ENCODE results near the gene ASAP2.
A peak's percentile ranks its signal among the peaks of the same experiment; 100 is the strongest.

The ASAP2 gene

DNA sequence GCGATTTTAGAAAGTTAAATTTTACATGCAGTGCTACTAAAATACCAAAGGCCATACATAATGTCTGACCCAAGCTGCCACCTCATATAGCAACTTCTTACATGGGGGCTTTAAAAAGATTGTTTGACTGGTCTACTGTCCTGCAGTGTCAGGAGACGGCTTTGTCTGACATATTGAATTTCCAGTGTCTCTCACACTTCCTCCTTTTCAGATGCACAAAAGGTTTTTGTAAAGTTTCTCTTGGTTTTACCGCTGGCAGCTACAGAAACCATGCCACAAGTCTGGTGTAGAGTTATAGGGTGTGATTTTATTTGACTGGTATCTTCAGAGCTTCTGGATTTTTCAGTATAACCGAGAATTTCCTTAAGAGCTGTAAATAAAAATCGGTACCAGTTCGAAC is 1.1 kb upstream of the ASAP2 start:
- TF ChIP-seq, protein P1, sequence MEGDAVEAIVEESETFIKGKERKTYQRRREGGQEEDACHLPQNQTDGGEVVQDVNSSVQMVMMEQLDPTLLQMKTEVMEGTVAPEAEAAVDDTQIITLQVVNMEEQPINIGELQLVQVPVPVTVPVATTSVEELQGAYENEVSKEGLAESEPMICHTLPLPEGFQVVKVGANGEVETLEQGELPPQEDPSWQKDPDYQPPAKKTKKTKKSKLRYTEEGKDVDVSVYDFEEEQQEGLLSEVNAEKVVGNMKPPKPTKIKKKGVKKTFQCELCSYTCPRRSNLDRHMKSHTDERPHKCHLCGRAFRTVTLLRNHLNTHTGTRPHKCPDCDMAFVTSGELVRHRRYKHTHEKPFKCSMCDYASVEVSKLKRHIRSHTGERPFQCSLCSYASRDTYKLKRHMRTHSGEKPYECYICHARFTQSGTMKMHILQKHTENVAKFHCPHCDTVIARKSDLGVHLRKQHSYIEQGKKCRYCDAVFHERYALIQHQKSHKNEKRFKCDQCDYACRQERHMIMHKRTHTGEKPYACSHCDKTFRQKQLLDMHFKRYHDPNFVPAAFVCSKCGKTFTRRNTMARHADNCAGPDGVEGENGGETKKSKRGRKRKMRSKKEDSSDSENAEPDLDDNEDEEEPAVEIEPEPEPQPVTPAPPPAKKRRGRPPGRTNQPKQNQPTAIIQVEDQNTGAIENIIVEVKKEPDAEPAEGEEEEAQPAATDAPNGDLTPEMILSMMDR (IDR thresholded peaks at IDR 0.05; ENCODE audit: low read depth, low read length, missing control alignments), result no peak
- no peak for DNase-seq (ENCODE audit: extremely low read depth, low read depth)
- H3K4me3 ChIP-seq (replicated peaks; ENCODE audit: low read depth, low read length), result peak overlapping the region; percentile 48

DNA sequence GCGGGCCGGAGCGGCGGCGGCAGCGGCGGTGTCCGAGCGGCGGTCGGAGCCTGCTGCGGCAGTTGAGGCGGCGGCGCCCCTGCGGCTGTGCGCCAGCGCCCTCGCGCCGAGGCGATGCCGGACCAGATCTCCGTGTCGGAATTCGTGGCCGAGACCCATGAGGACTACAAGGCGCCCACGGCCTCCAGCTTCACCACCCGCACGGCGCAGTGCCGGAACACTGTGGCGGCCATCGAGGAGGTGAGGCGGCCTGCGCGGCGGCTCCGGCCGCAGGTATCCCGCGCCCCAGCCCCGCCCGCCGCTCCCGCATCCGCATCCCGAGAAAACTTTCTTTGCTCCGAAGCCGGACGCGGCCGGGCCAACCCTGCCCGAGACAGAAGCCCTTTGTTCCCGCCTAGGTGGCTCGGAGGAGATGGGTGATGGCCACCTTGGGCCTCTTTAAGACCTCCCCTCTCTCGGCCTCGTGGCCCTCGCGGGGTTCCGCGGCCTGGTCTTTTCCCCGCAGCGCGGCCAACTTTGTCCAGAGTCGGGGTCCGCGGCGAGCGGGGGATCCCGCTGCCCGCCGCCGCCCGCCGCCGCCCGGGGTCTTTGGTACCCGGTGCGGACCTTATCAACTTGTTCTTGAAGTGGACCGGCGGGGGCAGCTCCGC is 504 bp downstream of the ASAP2 start:
- TF ChIP-seq, protein P1 (IDR thresholded peaks at IDR 0.05; ENCODE audit: low read depth, low read length, missing control alignments), result no peak
- peak overlapping the region; percentile 85 for H3K4me3 ChIP-seq (replicated peaks; ENCODE audit: low read depth, low read length)
- DNase-seq (ENCODE audit: extremely low read depth, low read depth), result no peak

DNA sequence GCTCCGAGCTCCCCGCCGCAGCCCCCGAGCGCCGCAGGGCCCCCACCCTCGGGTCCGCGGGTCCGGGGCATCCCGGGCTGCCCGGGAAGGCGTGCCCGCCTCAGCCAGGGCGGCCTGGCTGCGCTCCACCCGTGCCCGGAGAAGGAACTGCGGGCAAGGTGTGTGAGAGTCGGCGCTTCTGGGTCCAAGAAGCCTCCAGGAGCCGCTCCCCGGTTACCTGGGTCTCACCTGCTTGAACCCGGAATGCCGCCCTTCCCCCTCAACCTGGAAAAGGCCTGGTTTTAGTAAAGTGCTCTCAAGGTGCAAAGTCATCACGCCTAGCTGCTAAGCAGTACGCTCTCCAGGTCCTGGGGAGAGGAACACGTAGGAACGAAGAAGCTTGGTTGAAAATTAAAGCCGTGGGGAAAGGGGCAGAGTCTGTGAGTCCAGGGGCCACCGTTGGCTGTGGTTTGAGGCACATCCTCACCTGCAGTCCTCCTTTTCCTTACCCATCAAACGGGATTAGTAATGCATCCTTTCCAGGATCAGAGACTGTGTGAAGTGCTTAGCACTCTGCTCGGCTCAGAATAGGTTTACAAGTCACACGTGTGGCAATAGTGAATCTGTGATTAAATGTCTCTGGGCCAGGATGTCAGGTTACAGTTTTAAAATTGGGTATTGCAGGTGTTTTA is 1.2 kb downstream of the ASAP2 start:
- peak overlapping the region; percentile 85 for H3K4me3 ChIP-seq (replicated peaks; ENCODE audit: low read depth, low read length)
- TF ChIP-seq, protein P1 (IDR thresholded peaks at IDR 0.05; ENCODE audit: low read depth, low read length, missing control alignments), result no peak
- no peak for DNase-seq (ENCODE audit: extremely low read depth, low read depth)

DNA sequence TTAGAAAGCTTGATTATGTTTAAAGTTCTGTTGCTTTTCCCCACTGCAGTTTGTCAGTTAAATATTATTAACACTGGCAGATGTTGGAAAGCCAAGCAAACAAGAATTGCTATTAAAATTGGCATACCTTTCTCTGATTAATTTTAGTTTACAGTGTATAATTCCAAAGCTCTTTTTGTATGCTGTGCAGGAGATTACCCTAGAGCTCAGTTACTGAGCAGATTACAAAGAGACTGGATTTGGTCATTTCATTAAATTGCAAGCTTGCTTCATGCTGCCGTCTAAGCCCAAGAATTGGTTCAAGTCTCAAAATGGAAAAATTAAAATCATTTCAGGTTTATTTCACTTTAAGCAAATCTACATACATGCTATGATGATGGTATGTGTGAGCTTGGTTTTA is 2.3 kb downstream of the ASAP2 start:
- DNase-seq (ENCODE audit: extremely low read depth, low read depth), result no peak
- TF ChIP-seq, protein P1 (IDR thresholded peaks at IDR 0.05; ENCODE audit: low read depth, low read length, missing control alignments), result no peak
- peak overlapping the region; percentile 85 for H3K4me3 ChIP-seq (replicated peaks; ENCODE audit: low read depth, low read length)

DNA sequence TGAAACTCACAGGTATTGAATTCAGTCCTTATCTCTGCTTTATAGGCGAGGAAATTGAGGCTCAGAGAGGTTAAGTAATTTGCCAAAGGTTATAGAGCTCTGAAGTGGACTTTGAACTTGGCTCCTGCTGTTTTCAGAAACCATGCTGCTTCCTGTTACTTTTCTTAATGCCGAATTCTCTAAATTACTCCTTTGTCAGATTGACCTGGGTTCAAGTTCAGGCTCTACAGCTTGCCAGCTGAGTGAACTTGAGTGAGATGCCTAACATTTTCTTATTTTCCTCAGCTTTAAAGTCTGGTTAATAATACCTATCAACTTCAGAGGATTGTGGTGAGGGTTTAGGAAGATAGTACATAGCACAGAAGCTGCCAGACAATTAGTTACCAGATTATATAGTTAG is 3.4 kb downstream of the ASAP2 start:
- no peak overlapping the region for H3K4me3 ChIP-seq (replicated peaks; ENCODE audit: low read depth, low read length)

DNA sequence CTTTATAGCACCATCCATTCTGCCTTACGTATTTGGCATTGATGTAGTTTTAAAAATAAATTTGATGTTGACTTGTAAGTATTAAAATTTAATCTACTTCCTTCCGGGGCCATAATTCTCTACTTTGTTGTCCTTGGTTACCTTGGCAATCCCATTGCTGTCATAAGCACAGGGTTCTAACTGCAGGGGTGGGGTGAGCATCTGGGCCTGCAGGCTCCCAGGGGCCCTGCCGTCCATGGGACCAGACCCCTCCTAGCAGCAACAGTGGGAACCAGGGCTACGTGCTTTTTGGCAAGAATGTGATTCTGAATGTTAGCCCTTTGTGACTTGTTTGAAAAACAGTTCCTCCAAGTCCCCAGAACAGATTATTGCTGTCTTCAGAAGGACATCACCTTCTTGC is 4.9 kb downstream of the ASAP2 start:
- H3K4me3 ChIP-seq (replicated peaks; ENCODE audit: low read depth, low read length), result no peak overlapping the region
- no peak for DNase-seq (ENCODE audit: extremely low read depth, low read depth)
- TF ChIP-seq, protein P1 (IDR thresholded peaks at IDR 0.05; ENCODE audit: low read depth, low read length, missing control alignments), result no peak

More for the DNA sequence above, 3.4 kb downstream of the ASAP2 start:
- TF ChIP-seq, protein P1 (IDR thresholded peaks at IDR 0.05; ENCODE audit: low read depth, low read length, missing control alignments), result no peak
- DNase-seq (ENCODE audit: extremely low read depth, low read depth), result no peak

Data from HFF-Myc (cell line).